Bronchial epithelial cell (primary cell): ENCODE results near the gene ZNF548. TPM values are rescaled to one million over a fixed set of nuclear protein-coding genes. Genes with fewer than 3 reads are reported as not detected.

Source experiments
- DNase-seq: peaks from one replicate; pipeline ENCODE4 v3.0.0-alpha.2; 2010; ENCODE audit warnings: low read depth
- FAIRE-seq: peaks from 2 replicates; lab custom pipeline; 2011; peaks lifted over from hg19 to GRCh38; lab: Jason Lieb, UNC
- H3K27me3 ChIP-seq: 2 replicates; pipeline ENCODE4 v1.5.1; 2011; ENCODE audit warnings: low read length; ENCODE audit not compliant: control insufficient read depth, insufficient read depth
- H3K36me3 ChIP-seq: 2 replicates; pipeline ENCODE4 v1.5.1; 2011; ENCODE audit warnings: low read length; ENCODE audit not compliant: control insufficient read depth, insufficient read depth
- H3K4me3 ChIP-seq: 2 replicates; pipeline ENCODE4 v1.5.1; 2011; ENCODE audit warnings: mild to moderate bottlenecking, low read depth, low read length, control low read depth
- CTCF ChIP-seq: IDR thresholded peaks from 2 replicates; pipeline ENCODE4 v1.5.1; 2011; ENCODE audit warnings: mild to moderate bottlenecking, moderate library complexity, low read length, control low read depth, inconsistent platforms; ENCODE audit not compliant: insufficient read depth, severe bottlenecking
- total RNA-seq: library from RNA; depleted of rRNA; stranded (reverse); fragments of >200 nt; gene quantifications from 2 replicates; pipeline ENCODE4 v1.2.1, GENCODE V29; 2014

Gene ZNF548
- total RNA-seq, 1 donor from 2014 or later, result 31.9 TPM

GRCh38 chr19:57443121-57443696 is 53.6 kb downstream of the ZNF548 start:
- TF ChIP-seq CTCF, result no peak
- Histone ChIP-seq H3K4me3 (no peak overlapping the region), H3K36me3 (peaks cover 8% of the 10 kb centered on the region), H3K27me3 (no peaks in the 10 kb centered on the region)
- FAIRE-seq, result no peak
- DNase-seq, result no peak

DNA sequence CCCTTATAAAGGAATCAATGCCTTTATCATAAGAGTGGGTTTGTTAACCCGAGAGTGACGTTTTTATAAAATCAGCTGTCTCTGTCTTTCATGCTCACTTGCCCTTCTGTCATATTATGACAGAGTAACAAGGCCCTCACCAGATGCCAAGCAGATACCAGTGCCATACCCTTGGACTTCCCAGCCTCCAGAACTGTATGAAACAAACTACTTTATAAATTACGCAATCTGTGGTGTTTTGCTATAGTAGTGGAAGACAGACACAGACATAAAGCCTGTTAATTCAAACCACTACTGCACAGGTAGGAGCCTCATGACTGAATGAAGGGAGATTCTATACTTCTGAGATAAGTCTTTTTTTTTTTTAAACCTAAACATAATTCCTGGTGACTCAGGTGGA is 62.7 kb downstream of the ZNF548 start:
- TF ChIP-seq CTCF, result no peak
- no peaks in the 10 kb centered on the region for H3K27me3 ChIP-seq
- no peak for DNase-seq
- H3K4me3 ChIP-seq, result no peak overlapping the region
- no peak for FAIRE-seq
- H3K36me3 ChIP-seq, result no peaks in the 10 kb centered on the region

Other genes starting within 250 kb of the ZNF548 start
- not detected in 2 replicates for gene ZIM3, start 244.7 kb upstream of the ZNF548 start, total RNA-seq
- gene DUXA, start 222.4 kb upstream of the ZNF548 start, total RNA-seq, result not detected in 2 replicates
- gene ZNF264, start 198.4 kb upstream of the ZNF548 start, total RNA-seq, result 43.1 and 46.1 TPM in 2 replicates
- 1.3 and 1.6 TPM in 2 replicates for gene AURKC, start 158.8 kb upstream of the ZNF548 start, total RNA-seq
- 21.9 and 27.9 TPM in 2 replicates for gene ZNF805, start 149.2 kb upstream of the ZNF548 start, total RNA-seq
- 126 and 131 TPM in 2 replicates for gene ZNF460, start 109.4 kb upstream of the ZNF548 start, total RNA-seq
- gene ZNF543, start 69.4 kb upstream of the ZNF548 start, total RNA-seq, result 13.2 and 14.7 TPM in 2 replicates
- gene ZNF304, start 38.6 kb upstream of the ZNF548 start, total RNA-seq, result 12.7 and 13.7 TPM in 2 replicates
- 13.7 and 16.5 TPM in 2 replicates for gene TRAPPC2B, start 26.3 kb upstream of the ZNF548 start, total RNA-seq
- 3.6 and 3.9 TPM in 2 replicates for gene ZNF547, start 26.3 kb upstream of the ZNF548 start, total RNA-seq
- 9.0 and 11.3 TPM in 2 replicates for gene ZNF17, start 21.3 kb downstream of the ZNF548 start, total RNA-seq
- gene ZNF749, start 45.5 kb downstream of the ZNF548 start, total RNA-seq, result 18.4 and 23.2 TPM in 2 replicates
- gene VN1R1, start 67.3 kb downstream of the ZNF548 start, total RNA-seq, result 0.53 and 1.2 TPM in 2 replicates
- 11.8 and 24.3 TPM in 2 replicates for gene ZNF772, start 87.7 kb downstream of the ZNF548 start, total RNA-seq
- 17.6 and 33.8 TPM in 2 replicates for gene ZNF419, start 97.9 kb downstream of the ZNF548 start, total RNA-seq
- 20.5 and 31.7 TPM in 2 replicates for gene ZNF773, start 110.1 kb downstream of the ZNF548 start, total RNA-seq
- gene ZNF549, start 137.5 kb downstream of the ZNF548 start, total RNA-seq, result 6.9 and 7.6 TPM in 2 replicates
- gene ZNF550, start 170.0 kb downstream of the ZNF548 start, total RNA-seq, result 6.3 and 9.7 TPM in 2 replicates
- gene ZNF416, start 189.1 kb downstream of the ZNF548 start, total RNA-seq, result 5.5 and 7.4 TPM in 2 replicates
- 7.4 and 8.4 TPM in 2 replicates for gene ZIK1, start 194.3 kb downstream of the ZNF548 start, total RNA-seq
- 3.7 and 3.9 TPM in 2 replicates for gene ZNF530, start 210.0 kb downstream of the ZNF548 start, total RNA-seq
- gene ZNF134, start 224.4 kb downstream of the ZNF548 start, total RNA-seq, result 17.1 and 23.2 TPM in 2 replicates
- 11.1 and 13.8 TPM in 2 replicates for gene ZNF211, start 243.3 kb downstream of the ZNF548 start, total RNA-seq